GM19324 (cell line): ENCODE results near the gene TRDMT1.

ENCODE experiments used
- ATAC-seq: cut with Tn5 transposase; IDR thresholded peaks from one replicate; pipeline ENCODE4 v1.9.1; 2021; ENCODE audit warnings: mild to moderate bottlenecking, moderate library complexity; ENCODE audit not compliant: unreplicated experiment, low FRiP score

TRDMT1 gene

DNA sequence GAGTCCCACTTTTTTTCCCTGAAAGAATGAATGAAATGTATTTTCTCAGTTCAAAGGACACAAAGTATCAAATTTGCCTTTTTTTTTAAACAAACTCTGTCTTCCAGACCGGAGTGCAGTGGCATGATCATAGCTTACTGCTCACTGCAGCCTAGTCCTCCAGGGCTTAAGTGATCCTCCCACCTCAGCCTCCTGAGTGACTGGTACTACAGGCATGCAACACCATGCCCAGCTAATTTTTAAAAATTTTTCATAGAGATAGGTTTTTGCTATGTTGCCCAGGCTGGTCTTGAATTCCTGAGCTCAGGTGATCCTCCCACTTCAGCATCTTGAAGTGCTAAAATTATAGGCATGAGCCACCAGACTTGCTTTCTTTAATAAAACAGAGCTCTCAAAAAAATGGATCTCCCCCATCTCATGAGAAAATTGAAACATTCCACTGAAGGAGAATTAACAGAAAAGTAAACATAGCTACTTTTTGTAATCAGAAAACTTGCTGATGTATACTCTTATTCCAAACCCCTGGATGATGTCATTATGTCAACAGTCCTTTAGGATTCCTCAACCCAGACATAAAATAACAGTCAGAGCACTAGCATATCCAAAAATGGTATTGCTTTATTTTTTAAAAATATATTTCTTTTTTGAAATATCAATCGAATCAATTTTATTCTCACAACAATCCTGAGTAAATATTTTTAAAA, 12.3 kb upstream of the TRDMT1 start:
- no peak for ATAC-seq

DNA sequence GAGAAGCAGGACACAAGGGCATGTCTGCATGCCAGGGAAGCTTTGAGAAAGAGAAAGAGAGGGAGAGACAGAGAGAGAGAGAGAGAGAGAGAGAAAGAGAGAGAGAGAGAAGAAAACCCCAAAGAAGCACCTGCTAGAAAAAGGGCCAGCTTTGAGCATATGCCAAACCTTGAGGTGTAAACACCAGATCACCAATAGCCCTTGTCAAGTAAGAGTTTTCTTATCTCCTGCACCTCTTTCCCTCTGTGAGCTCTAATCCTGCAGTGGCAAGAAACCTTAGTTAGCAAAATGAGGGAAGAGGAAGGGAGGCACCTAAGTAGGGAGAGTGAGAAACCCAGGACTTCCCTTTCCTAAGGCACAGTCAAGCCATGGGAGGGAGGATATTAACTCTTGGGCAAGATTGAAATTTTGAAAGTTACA, 11.3 kb upstream of the TRDMT1 start:
- ATAC-seq = no peak

DNA sequence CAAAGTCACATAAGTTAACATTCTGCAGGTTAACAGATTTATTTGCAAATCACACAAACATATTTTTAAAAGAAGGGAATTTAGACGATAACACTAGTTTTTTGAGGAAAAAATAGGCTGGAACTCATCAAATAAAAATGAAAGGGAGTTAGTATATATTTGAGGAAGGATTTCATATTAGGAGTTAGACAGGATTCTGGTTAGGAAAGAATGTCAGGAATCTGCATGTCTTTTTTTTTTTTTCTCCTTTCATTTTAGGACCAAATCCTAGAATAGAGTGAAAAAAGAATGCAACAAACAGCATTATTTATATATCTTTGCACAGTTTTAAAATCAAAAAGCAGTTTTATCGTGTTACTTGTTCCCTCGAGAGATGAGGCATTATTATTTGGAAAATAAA, 8.9 kb upstream of the TRDMT1 start:
- no peak for ATAC-seq

DNA sequence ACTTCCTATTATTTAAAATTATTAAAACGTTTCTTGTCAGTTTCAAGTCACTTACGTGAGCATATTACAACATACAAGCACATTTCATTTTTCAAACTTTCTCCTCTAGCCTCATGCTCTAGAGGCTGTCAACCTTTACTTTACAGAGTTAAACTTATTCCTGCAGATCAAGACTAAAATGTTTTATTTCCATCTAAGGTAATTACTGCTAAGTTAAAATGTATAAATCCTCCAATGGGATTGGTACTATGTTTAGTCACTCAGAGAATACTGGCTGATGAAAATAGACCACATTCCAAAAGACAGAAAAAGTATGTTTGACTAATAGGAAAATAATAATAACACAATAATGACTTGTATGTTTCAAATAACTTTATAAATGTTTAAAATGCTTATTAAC, 8.4 kb upstream of the TRDMT1 start:
- no peak for ATAC-seq

- no peak for ATAC-seq
These were observed 7.8 kb upstream of the TRDMT1 start for GRCh38 chr10:17209302-17209701.

GRCh38 chr10:17208476-17208875, 7.0 kb upstream of the TRDMT1 start:
- ATAC-seq = no peak

- ATAC-seq = no peak
These were observed 4.8 kb upstream of the TRDMT1 start for GRCh38 chr10:17206210-17206709.

DNA sequence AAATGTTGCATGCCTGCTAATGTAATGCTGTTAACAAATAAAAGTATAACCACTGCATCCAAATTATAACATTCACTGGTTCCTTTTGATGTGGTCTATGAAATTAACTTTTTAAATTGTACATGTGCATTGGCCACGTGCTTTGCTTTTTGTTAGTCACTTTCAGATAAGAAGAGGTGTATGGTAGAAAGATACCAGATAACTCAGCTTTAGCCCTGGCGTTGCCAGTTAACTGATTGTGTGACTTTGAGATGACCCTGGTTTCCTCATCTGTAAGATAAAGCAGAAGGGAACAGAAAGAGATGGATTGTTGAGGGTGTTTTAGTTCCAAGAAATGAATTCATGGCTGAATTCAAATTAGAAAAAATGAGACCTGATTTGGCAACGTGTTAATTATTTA, 1.9 kb upstream of the TRDMT1 start:
- ATAC-seq = no peak

GRCh38 chr10:17202999-17203398, 1.5 kb upstream of the TRDMT1 start:
- ATAC-seq = no peak

GRCh38 chr10:17202506-17202905, 1.0 kb upstream of the TRDMT1 start:
- ATAC-seq = no peak

- ATAC-seq = no peak
These were observed 283 bp upstream of the TRDMT1 start for GRCh38 chr10:17201794-17202116.

DNA sequence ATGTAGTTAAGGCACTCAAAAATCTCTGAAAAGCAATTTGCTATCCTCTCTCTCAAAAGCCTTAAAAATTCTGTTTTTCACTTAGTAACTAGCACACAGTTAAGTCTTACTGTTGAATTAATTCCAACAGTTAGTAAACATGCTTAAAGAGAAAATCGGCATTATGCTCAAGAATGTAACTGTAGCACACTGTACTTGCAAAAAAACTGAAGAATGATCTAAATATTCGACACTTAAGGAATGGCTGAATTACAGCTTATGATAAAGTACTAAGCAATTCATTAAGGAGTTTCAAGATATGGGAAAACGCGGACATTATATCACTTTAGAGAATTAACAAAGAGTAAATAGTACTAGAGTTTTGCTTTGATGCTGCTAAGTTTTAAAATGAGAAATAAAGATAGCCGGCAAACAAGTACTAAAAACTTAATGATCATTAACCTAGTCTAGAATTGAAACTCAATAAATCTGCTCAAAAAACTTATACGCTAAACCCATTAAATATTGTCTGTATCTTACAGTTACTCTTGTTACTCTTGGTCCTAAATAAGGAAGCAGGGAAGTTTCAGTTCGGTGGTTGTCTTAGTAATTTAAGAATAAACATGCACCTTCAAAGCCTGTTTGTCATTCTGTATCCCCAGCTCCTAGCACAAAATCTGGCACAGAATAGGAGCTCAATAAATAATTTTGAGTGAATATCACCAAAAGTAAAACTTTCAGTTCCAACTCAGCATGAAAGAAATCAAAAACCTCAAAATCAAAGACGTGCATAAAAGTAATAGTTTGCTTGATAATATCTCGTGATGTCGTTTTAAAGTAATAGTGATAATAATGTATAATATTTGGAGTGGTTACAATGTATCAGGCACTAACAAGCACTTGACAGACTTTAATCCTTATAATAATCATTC, 1.2 kb downstream of the TRDMT1 start:
- no peak for ATAC-seq

DNA sequence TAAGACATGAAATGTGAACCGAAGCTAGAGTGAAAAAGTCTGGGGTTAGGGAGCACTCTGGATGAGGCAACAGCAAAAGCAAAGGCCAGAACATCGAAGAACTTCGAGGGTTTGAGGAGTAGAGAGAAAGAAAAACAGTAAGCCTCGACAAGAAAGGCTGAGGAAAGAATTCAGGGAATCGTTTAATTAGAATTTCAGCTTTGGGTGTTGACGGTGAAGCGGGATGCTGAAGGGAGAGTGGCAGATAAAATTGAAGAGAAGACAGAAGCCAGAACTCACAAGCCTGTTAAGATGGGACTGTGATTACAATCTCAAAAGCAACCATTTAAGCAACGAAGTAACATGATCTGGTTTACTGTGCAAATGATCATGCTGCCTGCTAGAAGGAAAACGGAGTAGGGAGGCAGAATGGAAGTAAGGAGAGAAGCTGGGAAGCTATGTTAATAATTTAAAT, 2.1 kb downstream of the TRDMT1 start:
- no peak for ATAC-seq

- no peak for ATAC-seq
These were observed 4.9 kb downstream of the TRDMT1 start for GRCh38 chr10:17196573-17196972.

- no peak for ATAC-seq
These were observed 5.4 kb downstream of the TRDMT1 start for GRCh38 chr10:17196045-17196444.

- ATAC-seq = no peak
These were observed 6.4 kb downstream of the TRDMT1 start for GRCh38 chr10:17195083-17195482.

- no peak for ATAC-seq
These were observed 10.9 kb downstream of the TRDMT1 start for GRCh38 chr10:17190602-17191001.

DNA sequence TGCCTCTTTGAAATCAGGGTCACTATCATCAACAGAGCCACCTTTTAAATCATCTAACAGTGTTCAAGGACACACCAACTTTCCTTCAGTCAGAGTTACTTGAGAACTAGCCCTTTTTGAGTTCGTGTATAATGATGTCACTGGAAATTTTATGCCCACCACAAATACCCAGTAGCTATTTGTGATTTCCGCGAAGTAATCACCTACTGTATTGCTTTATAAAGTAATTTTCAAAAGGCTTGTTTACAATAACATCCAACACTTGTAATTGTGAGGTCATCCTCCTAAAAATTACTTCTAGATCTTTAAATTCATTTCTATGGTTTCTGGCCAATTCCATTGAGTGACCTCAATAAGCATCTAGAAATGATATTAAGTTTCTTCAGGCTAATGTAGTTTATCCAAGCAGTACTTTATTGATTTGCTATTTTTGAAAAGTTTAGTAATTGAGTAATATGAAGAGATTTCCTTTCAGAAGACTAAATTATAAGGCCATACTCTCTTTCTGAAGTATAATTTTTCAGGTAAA, 12.8 kb downstream of the TRDMT1 start:
- no peak for ATAC-seq

DNA sequence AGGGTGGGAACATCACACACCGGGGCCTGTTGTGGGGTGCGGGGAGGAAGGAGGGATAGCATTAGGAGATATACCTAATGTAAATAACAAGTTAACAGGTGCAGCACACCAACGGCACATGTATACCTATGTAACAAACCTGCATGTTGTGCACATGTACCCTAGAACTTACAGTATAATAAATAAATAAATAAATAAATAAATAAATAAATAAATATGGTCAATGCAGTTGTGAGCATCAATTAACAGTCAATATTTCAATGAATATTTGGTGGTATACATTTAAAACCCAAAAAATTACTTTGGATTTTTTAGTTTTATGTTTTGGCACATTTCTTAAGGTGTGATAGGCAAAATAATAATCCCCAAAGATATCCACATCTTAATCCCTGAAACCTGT, 15.6 kb downstream of the TRDMT1 start:
- ATAC-seq = no peak

DNA sequence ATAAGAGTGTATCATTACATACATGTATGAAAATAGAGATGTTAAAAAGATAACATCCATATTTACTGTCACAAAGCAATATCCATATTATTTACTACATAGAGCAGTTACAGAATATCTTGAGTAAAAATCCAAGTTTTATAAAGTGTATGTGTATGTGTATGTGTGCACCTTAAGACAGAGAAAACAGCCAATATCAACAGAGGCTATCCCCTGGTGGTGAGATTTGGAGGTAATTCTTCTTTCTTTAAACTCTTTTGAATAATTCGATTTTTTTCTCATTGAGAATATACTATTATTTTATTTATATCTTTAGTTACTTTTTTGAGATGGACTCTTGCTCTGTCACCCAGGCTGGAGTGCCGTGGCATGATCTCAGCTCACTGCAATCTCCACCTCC, 18.4 kb downstream of the TRDMT1 start:
- ATAC-seq = no peak

GRCh38 chr10:17181751-17182150, 19.7 kb downstream of the TRDMT1 start:
- ATAC-seq = no peak
